A549 (cell line): ENCODE results near the gene SH3RF2.

Experiments used
- BHLHE40 ChIP-seq: IDR thresholded peaks from 2 replicates; pipeline ENCODE4 v1.6.1; 2012; ENCODE audit warnings: low read depth, low read length, inconsistent platforms
- CHD2 ChIP-seq: fragments of 150-350 bp; IDR thresholded peaks from 2 replicates; pipeline ENCODE4 v1.6.1; 2014; ENCODE audit warnings: low read length; ENCODE audit not compliant: partially characterized antibody
- CHD4 ChIP-seq: fragments of 200-600 bp; sonication (generic); IDR thresholded peaks from 2 replicates; pipeline ENCODE4 v1.6.1; 2016; ENCODE audit warnings: antibody characterized with exemption, mild to moderate bottlenecking, borderline replicate concordance
- HOXA7 ChIP-seq: fragments of 250-450 bp; sonication (Bioruptor Pico); IDR thresholded peaks from 2 replicates; pipeline ENCODE4 v1.5.0; 2020; ENCODE audit warnings: mild to moderate bottlenecking, moderate library complexity
- HOXB5 ChIP-seq: fragments of 250-450 bp; sonication (Bioruptor Pico); IDR thresholded peaks from 2 replicates; pipeline ENCODE4 v1.5.0; 2020; ENCODE audit warnings: mild to moderate bottlenecking, moderate library complexity
- MAFK ChIP-seq: fragments of 450-650 bp; IDR thresholded peaks from 2 replicates; pipeline ENCODE4 v1.6.1; 2014; ENCODE audit not compliant: partially characterized antibody
- NR3C1 ChIP-seq: fragments of >200 bp; sonication (Bioruptor Twin); formaldehyde crosslinking; IDR thresholded peaks from 3 replicates; pipeline ENCODE4 v1.6.1; 2017
- POLR2A ChIP-seq: IDR thresholded peaks from 2 replicates; pipeline ENCODE4 v1.6.1; 2012; ENCODE audit warnings: mild to moderate bottlenecking, low read length
- SMC3 ChIP-seq: fragments of >200 bp; sonication (Bioruptor Twin); formaldehyde crosslinking; IDR thresholded peaks from 3 replicates; pipeline ENCODE4 v1.6.1; 2018; ENCODE audit warnings: inconsistent platforms
- TF ChIP-seq, protein P1 (sequence below): fragments of >200 bp; sonication (Bioruptor Twin); formaldehyde crosslinking; IDR thresholded peaks from 3 replicates; pipeline ENCODE4 v1.5.1; 2016

DNA sequence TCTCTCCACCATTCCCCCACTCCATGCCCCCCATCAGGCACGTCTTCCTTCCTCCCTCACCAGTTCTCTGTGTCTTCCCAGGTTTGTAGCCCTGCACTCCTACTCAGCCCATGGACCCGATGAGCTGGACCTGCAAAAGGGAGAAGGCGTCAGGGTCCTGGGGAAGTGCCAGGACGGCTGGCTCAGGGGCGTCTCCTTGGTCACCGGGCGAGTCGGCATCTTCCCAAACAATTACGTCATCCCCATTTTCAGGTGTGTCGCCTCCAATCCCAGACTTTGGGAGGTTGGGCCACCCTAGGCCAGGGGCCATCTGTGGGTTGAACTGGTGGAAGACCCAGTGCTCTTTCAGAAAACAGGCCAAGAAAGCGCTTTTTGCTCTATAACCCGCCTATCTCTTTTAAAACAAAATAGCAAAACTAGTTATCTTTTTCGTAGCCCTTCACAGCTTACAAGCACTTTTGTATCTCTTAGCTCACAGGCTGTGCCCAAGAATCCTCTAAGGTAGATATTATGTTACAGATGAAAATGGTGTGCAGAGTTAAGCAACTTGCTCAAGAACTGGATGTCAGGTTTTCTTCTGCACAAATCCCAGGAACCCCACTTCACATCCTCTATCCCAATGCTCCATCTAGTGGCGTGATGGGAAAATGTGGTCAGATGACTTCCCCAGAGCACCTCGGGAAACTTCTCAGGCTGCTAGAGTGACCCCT is 112.8 kb downstream of the SH3RF2 start:
- TF ChIP-seq MAFK (no peak), CHD4 (no peak), HOXB5 (no peak), POLR2A (no peak), HOXA7 (CRISPR knock-in tag) (no peak), SMC3 (peak; percentile 82), BHLHE40 (no peak), CHD2 (no peak), NR3C1 (no peak)
- TF ChIP-seq, protein P1, sequence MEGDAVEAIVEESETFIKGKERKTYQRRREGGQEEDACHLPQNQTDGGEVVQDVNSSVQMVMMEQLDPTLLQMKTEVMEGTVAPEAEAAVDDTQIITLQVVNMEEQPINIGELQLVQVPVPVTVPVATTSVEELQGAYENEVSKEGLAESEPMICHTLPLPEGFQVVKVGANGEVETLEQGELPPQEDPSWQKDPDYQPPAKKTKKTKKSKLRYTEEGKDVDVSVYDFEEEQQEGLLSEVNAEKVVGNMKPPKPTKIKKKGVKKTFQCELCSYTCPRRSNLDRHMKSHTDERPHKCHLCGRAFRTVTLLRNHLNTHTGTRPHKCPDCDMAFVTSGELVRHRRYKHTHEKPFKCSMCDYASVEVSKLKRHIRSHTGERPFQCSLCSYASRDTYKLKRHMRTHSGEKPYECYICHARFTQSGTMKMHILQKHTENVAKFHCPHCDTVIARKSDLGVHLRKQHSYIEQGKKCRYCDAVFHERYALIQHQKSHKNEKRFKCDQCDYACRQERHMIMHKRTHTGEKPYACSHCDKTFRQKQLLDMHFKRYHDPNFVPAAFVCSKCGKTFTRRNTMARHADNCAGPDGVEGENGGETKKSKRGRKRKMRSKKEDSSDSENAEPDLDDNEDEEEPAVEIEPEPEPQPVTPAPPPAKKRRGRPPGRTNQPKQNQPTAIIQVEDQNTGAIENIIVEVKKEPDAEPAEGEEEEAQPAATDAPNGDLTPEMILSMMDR = peak; percentile 91
